ENCODE results near the gene GRIP1.

DNA sequence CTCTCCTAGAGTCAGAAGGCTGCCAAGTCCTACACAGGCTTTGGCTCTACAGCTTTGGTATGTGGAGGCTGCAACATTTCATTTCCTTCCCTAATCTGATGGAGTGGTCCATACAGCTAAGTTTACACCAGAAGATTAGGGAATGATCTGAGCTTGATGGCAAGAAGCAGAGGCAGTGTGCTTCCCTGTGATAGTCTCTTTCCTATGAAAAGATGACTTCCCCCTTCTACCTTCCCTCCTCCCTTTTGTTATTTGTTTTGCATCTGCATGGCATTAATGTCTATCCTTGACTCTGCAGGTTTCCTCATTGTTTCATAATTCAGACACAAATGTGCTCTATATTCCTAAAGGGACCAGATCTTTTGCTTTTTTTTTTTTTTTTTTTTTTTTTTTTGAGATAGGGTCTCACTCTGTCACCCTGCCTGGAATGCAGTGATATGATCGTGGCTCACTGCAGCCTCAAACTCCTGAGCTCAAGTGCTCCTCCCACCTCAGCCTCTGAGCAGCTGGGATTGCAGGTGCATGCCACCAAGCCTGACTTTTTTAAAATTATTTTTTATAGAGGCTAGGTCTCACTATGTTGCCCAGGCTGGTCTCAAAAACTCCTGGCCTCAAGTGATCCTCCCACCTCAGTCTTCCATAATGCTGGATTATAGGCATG lies 76.3 kb downstream of the GRIP1 start:
- TF ChIP-seq, protein P1, sequence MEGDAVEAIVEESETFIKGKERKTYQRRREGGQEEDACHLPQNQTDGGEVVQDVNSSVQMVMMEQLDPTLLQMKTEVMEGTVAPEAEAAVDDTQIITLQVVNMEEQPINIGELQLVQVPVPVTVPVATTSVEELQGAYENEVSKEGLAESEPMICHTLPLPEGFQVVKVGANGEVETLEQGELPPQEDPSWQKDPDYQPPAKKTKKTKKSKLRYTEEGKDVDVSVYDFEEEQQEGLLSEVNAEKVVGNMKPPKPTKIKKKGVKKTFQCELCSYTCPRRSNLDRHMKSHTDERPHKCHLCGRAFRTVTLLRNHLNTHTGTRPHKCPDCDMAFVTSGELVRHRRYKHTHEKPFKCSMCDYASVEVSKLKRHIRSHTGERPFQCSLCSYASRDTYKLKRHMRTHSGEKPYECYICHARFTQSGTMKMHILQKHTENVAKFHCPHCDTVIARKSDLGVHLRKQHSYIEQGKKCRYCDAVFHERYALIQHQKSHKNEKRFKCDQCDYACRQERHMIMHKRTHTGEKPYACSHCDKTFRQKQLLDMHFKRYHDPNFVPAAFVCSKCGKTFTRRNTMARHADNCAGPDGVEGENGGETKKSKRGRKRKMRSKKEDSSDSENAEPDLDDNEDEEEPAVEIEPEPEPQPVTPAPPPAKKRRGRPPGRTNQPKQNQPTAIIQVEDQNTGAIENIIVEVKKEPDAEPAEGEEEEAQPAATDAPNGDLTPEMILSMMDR (IDR thresholded peaks at IDR 0.05; ENCODE audit: insufficient read depth, low read length) = no peak
- no peak for TF ChIP-seq POLR2AphosphoS5 (IDR thresholded peaks at IDR 0.05; ENCODE audit: low read depth)
- no peak for TF ChIP-seq GABPA (IDR thresholded peaks at IDR 0.05; ENCODE audit: low read depth)
- TF ChIP-seq, protein P2, sequence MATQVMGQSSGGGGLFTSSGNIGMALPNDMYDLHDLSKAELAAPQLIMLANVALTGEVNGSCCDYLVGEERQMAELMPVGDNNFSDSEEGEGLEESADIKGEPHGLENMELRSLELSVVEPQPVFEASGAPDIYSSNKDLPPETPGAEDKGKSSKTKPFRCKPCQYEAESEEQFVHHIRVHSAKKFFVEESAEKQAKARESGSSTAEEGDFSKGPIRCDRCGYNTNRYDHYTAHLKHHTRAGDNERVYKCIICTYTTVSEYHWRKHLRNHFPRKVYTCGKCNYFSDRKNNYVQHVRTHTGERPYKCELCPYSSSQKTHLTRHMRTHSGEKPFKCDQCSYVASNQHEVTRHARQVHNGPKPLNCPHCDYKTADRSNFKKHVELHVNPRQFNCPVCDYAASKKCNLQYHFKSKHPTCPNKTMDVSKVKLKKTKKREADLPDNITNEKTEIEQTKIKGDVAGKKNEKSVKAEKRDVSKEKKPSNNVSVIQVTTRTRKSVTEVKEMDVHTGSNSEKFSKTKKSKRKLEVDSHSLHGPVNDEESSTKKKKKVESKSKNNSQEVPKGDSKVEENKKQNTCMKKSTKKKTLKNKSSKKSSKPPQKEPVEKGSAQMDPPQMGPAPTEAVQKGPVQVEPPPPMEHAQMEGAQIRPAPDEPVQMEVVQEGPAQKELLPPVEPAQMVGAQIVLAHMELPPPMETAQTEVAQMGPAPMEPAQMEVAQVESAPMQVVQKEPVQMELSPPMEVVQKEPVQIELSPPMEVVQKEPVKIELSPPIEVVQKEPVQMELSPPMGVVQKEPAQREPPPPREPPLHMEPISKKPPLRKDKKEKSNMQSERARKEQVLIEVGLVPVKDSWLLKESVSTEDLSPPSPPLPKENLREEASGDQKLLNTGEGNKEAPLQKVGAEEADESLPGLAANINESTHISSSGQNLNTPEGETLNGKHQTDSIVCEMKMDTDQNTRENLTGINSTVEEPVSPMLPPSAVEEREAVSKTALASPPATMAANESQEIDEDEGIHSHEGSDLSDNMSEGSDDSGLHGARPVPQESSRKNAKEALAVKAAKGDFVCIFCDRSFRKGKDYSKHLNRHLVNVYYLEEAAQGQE (IDR thresholded peaks at IDR 0.05; ENCODE audit: insufficient replicate concordance, low read depth) = no peak
